Erythroblast (primary cell): ENCODE data around the gene MPPED2.

Experiments
- GATA1 ChIP-seq: IDR thresholded peaks from 2 replicates; pipeline ENCODE4 v1.6.1; 2011; ENCODE audit warnings: low read depth, mild to moderate bottlenecking, control low read depth, low read length, moderate library complexity
- POLR2A ChIP-seq: IDR thresholded peaks from 2 replicates; pipeline ENCODE4 v1.6.1; 2011; ENCODE audit warnings: mild to moderate bottlenecking, low read length

GRCh38 chr11:30452842-30453241 is 133.3 kb downstream of the MPPED2 start:
- no peak for TF ChIP-seq POLR2A
- no peak for TF ChIP-seq GATA1
